Loucy (cell line): ENCODE results near the gene ZFR.

Source experiments
- EZH2phosphoT487 ChIP-seq: fragments of 200-600 bp; IDR thresholded peaks from 2 replicates; pipeline ENCODE4 v1.6.1; 2018; ENCODE audit warnings: antibody characterized with exemption, mild to moderate bottlenecking, moderate library complexity, borderline replicate concordance
- TF ChIP-seq, protein P1 (sequence below): fragments of 200-600 bp; sonication (generic); conservative IDR thresholded peaks from 2 replicates; pipeline ENCODE4 v1.5.1; 2014; ENCODE audit warnings: mild to moderate bottlenecking, antibody characterized with exemption, low read length

DNA sequence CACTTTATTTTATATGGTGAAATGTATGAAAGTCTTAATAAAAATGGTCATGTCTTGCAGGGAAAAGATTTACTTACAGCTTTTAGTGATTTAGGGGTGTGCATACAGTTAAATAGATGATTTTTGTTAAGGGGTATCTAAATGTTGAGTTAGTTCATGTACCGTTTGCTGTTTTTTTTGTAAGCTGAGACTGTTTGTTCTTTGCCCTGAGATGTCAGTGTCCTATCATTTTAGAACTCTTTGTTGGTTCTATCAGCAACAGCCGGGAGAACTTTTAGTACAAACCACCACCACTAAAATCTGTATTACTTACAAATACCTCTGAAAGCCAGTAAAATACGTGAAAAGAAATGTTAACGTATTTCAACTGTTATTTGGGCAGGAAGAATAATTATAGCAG, 75.5 kb downstream of the ZFR start:
- TF ChIP-seq, protein P1, sequence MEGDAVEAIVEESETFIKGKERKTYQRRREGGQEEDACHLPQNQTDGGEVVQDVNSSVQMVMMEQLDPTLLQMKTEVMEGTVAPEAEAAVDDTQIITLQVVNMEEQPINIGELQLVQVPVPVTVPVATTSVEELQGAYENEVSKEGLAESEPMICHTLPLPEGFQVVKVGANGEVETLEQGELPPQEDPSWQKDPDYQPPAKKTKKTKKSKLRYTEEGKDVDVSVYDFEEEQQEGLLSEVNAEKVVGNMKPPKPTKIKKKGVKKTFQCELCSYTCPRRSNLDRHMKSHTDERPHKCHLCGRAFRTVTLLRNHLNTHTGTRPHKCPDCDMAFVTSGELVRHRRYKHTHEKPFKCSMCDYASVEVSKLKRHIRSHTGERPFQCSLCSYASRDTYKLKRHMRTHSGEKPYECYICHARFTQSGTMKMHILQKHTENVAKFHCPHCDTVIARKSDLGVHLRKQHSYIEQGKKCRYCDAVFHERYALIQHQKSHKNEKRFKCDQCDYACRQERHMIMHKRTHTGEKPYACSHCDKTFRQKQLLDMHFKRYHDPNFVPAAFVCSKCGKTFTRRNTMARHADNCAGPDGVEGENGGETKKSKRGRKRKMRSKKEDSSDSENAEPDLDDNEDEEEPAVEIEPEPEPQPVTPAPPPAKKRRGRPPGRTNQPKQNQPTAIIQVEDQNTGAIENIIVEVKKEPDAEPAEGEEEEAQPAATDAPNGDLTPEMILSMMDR = no peak
- no peak for TF ChIP-seq EZH2phosphoT487
